Kidney (tissue), 14 donors: Measurements from ENCODE around the gene RSPH1. TPM values are rescaled to one million over a fixed set of nuclear protein-coding genes. Genes with fewer than 3 reads are reported as not detected.

Experiments
- DNase-seq, 5 donors: peaks; one replicate each; pipeline ENCODE4 v3.0.0-alpha.2; 2013 to 2020
- FAIRE-seq: peaks from 2 replicates; lab custom pipeline; 2012; peaks lifted over from hg19 to GRCh38; lab: Jason Lieb, UNC
- H3K27ac ChIP-seq, 2 donors: one replicate each; pipeline ENCODE4 v1.7.0; 2013; ENCODE audit warnings: low read depth in 2 of 2, low read length in 2 of 2, inconsistent platforms in 1 of 2
- H3K27me3 ChIP-seq: one replicate; pipeline ENCODE4 v1.7.1; 2013; ENCODE audit warnings: low read length, inconsistent platforms; ENCODE audit not compliant: control insufficient read depth, insufficient read depth
- H3K36me3 ChIP-seq, 3 donors: one replicate each; pipeline versions ENCODE4 v1.7.0 to v1.7.1; 2013; ENCODE audit warnings: low read length in 3 of 3, control low read depth in 1 of 3, inconsistent platforms in 1 of 3; ENCODE audit not compliant: insufficient read depth in 3 of 3, control insufficient read depth in 2 of 3
- H3K4me1 ChIP-seq, 3 donors: one replicate each; pipeline versions ENCODE4 v1.7.0 to v1.7.1; 2013; ENCODE audit warnings: low read length in 3 of 3, inconsistent platforms in 1 of 3, low read depth in 1 of 3; ENCODE audit not compliant: control insufficient read depth in 2 of 3, insufficient read depth in 2 of 3
- H3K4me3 ChIP-seq, 3 donors: one replicate each; pipeline versions ENCODE4 v1.7.0 to v1.8.1; 2013; ENCODE audit warnings: low read length in 3 of 3, control low read depth in 1 of 3, inconsistent platforms in 1 of 3
- H3K9ac ChIP-seq, 3 donors: one replicate each; pipeline versions ENCODE4 v1.7.0 to v1.7.1; 2013; ENCODE audit warnings: low read length in 3 of 3, control low read depth in 1 of 3, inconsistent platforms in 1 of 3
- H3K9me3 ChIP-seq, 3 donors: one replicate each; pipeline versions ENCODE4 v1.7.0 to v1.7.1; 2013; ENCODE audit warnings: low read length in 3 of 3, control low read depth in 1 of 3, inconsistent platforms in 1 of 3; ENCODE audit not compliant: control insufficient read depth in 2 of 3, insufficient read depth in 1 of 3
- intact Hi-C: fragments of 100-400 bp; cut with DNase I; formaldehyde crosslinking; loops from one replicate; pipeline ENCODE4 v1.11.1; 2022
- polyA plus RNA-seq: library from polyadenylated mRNA; stranded (reverse); fragments of 350-450 nt; fragmentation: Illumina TruSeq; extraction: RNeasy Lipid Tissue Mini Kit (QIAGEN cat#74804); gene quantifications from one replicate; pipeline ENCODE4 v1.2.3, GENCODE V29; 2014; ENCODE audit warnings: low read depth, low replicate concordance; ENCODE audit not compliant: insufficient read depth
- total RNA-seq: library from RNA; stranded (reverse); fragmentation: NEBNext Ultra II Directional; extraction: Animal tissue kit (Norgen Biotek cat#: 25700); gene quantifications from one replicate; pipeline ENCODE4 v1.2.1, GENCODE V29; 2021
- TF ChIP-seq, protein P1 (sequence below): IDR thresholded peaks from 3 replicates; pipeline ENCODE4 v1.5.1; 2012; ENCODE audit warnings: mild to moderate bottlenecking, moderate library complexity, borderline replicate concordance; ENCODE audit not compliant: insufficient read depth; ENCODE audit errors: extremely low read depth
- donor health status: control.
- donor health status: control.
- donor health status: control.
- donor health status: control.
- donor health status: control.
- donor health status: DM: yes; HTN: yes; CAD: no.
- donor health status: Normal renal cell carcinoma (clear cell type).

The RSPH1 gene
- total and polyA plus RNA-seq, 2 donors from 2014 or later: 12.0 to 13.0 TPM

DNA sequence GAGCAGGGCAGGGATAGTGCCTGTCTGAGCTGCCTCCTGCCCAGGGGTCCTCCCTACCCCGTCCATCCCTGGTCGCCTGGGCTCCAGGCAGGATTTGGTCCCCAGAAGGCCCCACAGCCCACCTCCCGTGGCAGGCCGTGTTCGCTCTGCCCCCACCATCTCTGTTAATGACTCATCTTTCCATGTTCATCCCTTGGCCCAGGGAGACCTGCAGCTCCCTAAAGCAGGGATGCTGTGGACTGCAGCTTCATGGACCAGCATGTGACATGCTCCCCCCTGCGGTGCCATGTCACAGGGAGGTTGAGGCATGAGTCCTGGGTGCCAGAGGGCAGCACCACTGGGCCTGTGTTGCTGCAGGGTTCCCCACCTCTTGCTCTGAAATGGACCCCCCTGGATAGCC lies 65.5 kb downstream of the RSPH1 start:
- intact Hi-C loops: no loop called here

DNA sequence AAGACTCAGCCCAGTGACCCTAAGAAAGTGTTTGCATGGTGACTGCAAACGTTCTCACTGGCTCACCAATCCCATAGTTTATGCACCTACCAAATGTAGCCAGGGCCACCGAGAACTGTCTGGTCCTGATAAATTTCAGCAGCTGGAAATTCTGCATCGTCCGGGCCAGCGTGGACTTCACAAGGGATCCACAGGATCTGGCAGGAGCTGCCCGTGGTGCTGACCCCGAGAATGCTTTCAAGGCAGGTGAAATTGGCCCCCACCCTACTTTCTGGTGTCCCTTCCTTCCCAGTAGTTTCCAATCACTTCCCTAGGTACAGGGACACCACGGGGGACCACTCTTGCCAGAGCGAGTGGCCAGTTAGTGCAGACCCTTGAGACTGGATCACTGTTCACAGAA lies 66.2 kb downstream of the RSPH1 start:
- TF ChIP-seq, protein P1, sequence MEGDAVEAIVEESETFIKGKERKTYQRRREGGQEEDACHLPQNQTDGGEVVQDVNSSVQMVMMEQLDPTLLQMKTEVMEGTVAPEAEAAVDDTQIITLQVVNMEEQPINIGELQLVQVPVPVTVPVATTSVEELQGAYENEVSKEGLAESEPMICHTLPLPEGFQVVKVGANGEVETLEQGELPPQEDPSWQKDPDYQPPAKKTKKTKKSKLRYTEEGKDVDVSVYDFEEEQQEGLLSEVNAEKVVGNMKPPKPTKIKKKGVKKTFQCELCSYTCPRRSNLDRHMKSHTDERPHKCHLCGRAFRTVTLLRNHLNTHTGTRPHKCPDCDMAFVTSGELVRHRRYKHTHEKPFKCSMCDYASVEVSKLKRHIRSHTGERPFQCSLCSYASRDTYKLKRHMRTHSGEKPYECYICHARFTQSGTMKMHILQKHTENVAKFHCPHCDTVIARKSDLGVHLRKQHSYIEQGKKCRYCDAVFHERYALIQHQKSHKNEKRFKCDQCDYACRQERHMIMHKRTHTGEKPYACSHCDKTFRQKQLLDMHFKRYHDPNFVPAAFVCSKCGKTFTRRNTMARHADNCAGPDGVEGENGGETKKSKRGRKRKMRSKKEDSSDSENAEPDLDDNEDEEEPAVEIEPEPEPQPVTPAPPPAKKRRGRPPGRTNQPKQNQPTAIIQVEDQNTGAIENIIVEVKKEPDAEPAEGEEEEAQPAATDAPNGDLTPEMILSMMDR: no peak
- Histone ChIP-seq H3K36me3 (no peaks in the 10 kb centered on the region), H3K9ac (no peak overlapping the region), H3K27ac (no peak overlapping the region), H3K4me3 (no peak overlapping the region), H3K4me1 (no peaks in the 10 kb centered on the region), H3K27me3 (no peaks in the 10 kb centered on the region), H3K9me3 (peaks cover 0 to 12% (median 5%) of the 10 kb centered on the region in 3 donors)
- intact Hi-C loops: no loop called here
- FAIRE-seq (no peak), DNase-seq (peak in 4 of 5 donors; percentile 40 to 61 (median 60))

More for the DNA sequence above, 65.5 kb downstream of the RSPH1 start:
- TF ChIP-seq, protein P1: no peak
- Histone ChIP-seq H3K27ac (no peak overlapping the region), H3K36me3 (no peaks in the 10 kb centered on the region), H3K4me3 (no peak overlapping the region), H3K9ac (no peak overlapping the region), H3K9me3 (peaks cover 0 to 12% (median 5%) of the 10 kb centered on the region in 3 donors), H3K4me1 (no peaks in the 10 kb centered on the region), H3K27me3 (no peaks in the 10 kb centered on the region)
- FAIRE-seq (no peak), DNase-seq (peak in 1 of 5 donors; percentile 31)

DNA sequence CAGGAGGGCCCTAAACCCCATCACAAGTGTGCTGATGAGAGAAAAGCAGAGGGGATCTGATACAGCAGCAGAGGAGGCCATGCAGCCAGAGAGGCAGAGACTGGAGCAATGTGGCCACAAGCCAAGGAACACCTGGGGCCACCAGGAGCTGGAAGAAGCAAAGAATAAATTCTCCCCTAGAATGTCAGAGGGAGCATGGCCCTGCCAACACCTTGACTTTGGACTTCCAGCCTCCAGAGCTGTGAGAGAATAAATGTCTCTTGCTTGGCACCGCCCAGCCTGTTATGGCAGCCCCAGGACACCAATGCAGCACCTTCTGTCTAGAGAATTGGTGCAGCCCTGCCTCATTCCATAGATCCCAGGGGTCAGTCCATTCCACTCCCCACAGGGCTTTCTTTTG lies 67.0 kb downstream of the RSPH1 start:
- no peak overlapping the region for H3K9ac ChIP-seq
- H3K4me1 ChIP-seq: no peaks in the 10 kb centered on the region
- DNase-seq (peak in 1 of 5 donors; percentile 13), FAIRE-seq (no peak)
- intact Hi-C loops: no loop called here
- TF ChIP-seq, protein P1: no peak
- H3K36me3 ChIP-seq: no peaks in the 10 kb centered on the region
- H3K4me3 ChIP-seq: no peak overlapping the region
- peaks cover 0 to 12% (median 5%) of the 10 kb centered on the region in 3 donors for H3K9me3 ChIP-seq
- H3K27ac ChIP-seq: no peak overlapping the region
- H3K27me3 ChIP-seq: no peaks in the 10 kb centered on the region
